ENCODE measurements around the gene RPL7A.

The RPL7A gene

DNA sequence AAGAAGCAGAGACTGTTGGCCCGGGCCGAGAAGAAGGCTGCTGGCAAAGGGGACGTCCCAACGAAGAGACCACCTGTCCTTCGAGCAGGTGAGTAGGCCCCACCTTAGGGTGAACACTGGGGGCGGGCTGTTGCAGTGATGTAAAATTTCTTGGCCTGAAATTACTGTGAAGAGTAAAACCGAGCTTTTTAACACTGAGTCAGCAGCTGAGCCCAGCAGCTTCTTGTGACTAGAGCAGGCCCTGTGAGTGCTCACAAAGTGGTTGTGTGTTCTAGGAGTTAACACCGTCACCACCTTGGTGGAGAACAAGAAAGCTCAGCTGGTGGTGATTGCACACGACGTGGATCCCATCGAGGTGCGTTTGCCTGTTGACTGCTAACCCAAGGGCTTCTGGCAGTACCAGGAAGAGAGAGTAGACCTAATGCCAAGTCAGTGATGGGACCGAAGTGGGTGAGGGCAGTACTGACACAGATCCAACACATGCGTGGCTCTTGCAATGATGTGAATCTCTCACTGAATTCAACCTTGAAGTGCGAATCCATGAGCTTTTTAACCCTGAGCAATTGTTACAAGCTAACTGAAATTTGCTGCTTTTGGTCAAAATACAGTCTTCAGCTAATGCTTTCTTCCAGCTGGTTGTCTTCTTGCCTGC is 2.1 kb downstream of the RPL7A start:
- no peak for DNase-seq

DNA sequence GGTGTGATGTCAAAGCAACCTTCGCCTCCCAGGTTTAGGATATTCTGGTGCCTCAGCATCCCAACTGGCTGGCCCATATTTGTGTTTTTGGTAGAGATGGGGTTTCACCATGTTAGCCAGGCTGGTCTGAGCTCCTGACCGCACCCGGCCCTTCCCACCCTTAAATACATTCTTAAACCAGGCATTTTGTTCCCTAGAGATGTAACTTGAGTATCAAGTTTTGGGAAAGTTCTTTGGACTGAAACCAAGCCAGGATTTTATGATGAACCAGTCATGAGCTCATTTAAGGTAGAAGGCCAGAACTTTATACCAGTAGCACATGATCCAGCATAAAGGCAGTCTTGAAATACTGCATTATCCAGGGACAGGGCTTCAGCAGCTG is 3.5 kb downstream of the RPL7A start:
- DNase-seq: no peak

- peak; percentile 7 for DNase-seq
Observed at GRCh38 chr9:133351908-133352634, 4.1 kb downstream of the RPL7A start.

DNA sequence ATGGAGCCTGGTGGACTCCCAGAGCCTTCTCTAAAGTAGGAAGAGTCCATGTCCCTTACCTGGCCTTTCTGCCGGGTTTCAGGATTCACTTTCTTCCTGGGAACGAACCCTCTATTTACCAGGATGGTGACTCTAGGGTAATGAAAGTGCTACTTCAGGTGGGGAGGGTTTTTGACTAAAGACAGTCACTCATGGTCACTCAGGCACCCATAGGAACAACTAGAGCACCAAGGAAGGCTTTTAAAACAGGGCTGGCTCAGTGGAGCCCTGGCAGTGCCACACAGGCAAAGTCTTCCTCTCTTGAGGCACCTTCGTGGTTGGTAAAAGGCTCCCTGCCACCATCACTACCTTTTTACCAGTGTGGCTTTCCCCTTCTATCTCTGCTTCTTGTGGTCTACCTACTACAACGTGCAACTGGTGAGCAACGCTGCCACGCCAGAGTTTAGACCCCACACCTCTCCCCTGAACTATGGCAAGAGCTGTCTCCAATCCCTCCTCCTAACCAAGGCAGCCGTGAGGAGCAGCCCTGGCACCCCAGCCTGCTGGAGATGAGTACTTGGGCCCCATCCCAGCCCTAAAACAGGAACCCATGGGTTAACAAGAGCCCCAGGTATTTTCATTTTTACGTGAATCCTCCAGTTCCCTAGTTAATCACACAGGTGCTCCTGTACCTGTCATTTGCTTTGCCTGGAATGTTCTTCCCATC is 4.8 kb downstream of the RPL7A start:
- no peak for DNase-seq

- no peak for DNase-seq
Observed at GRCh38 chr9:133353548-133353947, 5.5 kb downstream of the RPL7A start.

DNA sequence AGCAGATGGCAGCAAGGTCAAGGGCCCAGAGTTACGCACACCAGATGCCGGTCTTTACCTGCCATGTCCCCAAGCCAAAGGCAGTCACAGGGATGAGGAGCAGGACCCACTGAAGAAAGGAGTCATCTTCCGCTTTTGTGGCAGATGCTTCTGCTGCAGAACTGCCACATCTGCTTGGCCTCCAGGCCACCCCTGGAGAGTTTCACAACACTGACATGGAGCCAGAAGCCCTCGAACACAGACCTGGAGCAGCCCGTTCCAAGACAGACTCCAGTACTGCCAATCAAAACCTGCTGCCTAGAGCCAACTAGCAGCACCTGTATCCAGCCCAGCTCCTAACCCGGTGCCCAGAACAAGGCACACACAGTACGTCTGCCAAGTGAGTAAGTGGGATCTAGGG is 6.7 kb downstream of the RPL7A start:
- no peak for DNase-seq

DNA sequence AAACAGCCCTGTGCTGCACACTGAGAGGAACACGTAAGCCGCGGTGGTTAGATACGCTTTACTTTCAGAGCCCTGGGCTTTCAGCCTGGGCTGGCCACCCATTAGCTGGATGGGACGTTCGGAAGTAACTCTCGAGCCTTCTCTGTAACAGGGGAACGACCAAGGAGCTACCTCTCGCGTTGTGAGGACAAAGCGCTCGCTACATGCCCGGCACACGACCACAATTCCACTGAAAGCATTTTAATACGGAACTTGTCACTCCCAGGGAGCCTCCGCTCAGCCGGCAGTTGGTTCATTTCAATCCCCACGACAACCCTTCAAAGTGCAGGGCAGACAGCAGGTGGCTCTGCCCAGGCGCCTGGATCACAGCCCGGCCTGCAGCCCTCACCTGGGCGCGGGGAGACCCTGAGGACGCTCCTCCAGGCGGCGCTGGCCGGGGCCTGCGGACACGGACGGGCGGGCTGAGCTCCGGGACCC is 7.9 kb downstream of the RPL7A start:
- DNase-seq: no peak

DNA sequence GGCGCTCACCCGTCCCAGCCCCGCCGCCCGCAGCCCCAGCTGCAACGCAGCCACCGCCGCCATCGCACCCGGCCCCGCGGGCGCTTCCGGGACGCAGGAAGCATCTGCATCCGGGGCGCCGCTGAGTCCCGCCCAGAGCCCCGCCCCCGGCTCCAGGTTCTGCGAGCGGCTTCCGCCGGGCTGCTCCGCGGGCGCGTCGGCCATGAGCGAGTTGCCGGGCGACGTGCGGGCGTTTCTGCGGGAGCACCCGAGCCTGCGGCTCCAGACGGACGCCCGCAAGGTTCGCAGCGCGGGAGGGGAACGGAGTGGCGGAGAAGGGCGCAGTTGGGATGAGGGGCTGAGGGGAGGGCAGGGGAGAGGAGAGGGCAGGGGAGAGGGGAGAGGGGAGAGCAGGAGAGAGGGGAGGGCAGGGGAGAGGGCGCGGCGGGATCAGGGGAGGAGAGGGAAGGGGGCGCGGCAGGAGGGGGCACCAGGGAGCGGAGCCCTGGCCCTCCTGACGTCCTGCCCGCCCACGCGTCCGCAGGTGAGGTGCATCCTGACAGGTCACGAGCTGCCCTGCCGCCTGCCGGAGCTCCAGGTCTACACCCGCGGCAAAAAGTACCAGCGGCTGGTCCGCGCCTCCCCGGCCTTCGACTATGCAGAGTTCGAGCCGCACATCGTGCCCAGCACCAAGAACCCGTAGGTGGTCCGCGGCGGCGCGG is 8.5 kb downstream of the RPL7A start, which contains the start of the genes SURF1 and SURF2:
SURF1 (minus strand) TSS at position 97 of the 701 bp plus-strand sequence; CDS start at position 63, 34 bp downstream.
SURF2 (plus strand) TSS at position 160 of the 701 bp plus-strand sequence; CDS start at position 203, 43 bp downstream.
- peak; percentile 61 for DNase-seq

DNA sequence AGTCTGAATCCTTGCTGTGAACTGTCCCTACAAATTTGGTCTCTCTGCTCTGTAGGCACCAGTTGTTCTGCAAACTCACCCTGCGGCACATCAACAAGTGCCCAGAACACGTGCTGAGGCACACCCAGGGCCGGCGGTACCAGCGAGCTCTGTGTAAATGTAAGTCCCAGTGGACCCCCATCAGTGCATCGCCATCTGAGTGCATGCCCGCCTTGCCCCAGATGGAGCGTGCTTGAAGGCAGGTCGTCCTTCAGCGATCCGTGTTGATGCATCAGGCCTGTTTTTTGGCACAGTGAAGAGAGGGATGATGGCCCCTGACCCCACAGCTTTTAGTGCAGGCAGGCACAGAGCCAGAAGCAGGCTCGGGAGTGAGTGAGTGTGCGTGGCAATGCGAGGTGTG is 9.6 kb downstream of the RPL7A start:
- no peak for DNase-seq

- DNase-seq: no peak
Observed at GRCh38 chr9:133359399-133360175, 11.6 kb downstream of the RPL7A start.

- no peak for DNase-seq
Observed at GRCh38 chr9:133360400-133361393, 12.7 kb downstream of the RPL7A start.

- no peak for DNase-seq
Observed at GRCh38 chr9:133361507-133362092, 13.6 kb downstream of the RPL7A start.

DNA sequence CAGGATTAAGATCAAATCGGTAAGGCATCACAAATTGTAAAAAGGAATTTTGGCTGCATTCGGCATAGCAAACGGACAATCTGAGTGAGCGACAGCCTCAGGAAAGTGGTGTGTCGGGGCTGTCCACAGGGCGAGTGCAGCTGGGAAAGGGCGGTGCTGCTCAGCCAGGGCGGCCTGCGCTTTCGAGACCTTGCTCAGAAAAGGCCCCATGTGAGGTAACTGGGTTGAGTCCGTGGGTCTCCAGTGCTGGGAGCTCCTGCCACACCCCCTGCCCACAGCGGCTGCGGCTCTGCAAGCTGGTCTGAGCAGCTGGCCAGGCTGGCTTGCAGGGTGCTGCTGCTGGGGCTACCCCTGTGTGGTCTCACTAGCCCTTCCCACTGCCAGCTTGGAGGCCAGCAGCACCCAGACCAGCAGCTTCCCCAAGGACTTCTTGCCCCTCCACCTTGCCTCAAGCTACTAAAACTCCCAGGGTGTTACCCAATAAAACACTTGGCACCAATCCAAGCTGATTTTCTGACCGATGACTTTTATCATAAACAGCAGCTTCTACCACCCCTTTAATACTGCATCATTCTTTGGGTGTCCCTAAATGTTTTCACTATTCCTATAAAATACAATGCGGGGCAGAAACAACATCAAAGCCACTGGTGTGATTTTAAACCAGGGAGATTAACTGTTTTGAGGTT is 14.5 kb downstream of the RPL7A start:
- no peak for DNase-seq

- no peak for DNase-seq
Observed at GRCh38 chr9:133366435-133366834, 18.4 kb downstream of the RPL7A start.

- no peak for DNase-seq
Observed at GRCh38 chr9:133367221-133367620, 19.2 kb downstream of the RPL7A start.

DNA sequence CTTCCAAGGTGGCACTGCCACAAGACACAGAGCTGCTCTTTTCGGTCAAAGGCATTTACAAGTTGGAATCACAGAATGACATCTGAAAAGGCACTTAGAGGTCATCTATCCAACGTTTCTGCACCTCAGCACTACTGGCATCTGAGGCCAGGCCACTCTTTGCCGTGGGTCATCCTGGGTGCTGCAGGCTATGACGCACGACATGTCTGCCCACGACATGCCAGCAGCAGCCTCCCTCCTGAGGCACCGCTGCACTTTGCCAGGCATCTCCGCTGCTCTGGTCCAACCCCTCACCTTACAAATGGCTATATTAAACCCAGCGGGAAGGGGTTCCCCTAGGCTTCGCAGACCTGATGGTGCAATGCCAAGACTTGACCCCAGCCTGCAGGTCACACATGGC is 19.8 kb downstream of the RPL7A start:
- DNase-seq: no peak

- no peak for DNase-seq
Observed at GRCh38 chr9:133368249-133368881, 20.3 kb downstream of the RPL7A start.

- DNase-seq: no peak
Observed at GRCh38 chr9:133369422-133369821, 21.4 kb downstream of the RPL7A start.

- no peak for DNase-seq
Observed at GRCh38 chr9:133369933-133370332, 21.9 kb downstream of the RPL7A start.

All from T1000 (cell line).